Breast epithelium (tissue), 3 donors: ENCODE results near the gene KLK4.

Experiments
- CTCF ChIP-seq, 3 donors: fragments of 450-650 bp; IDR thresholded peaks; one replicate each; pipeline ENCODE4 v1.5.1; 2016 to 2017; ENCODE audit warnings: antibody characterized with exemption in 3 of 3, mild to moderate bottlenecking in 3 of 3, moderate library complexity in 3 of 3
- POLR2A ChIP-seq: fragments of 450-650 bp; IDR thresholded peaks from one replicate; pipeline ENCODE4 v1.6.1; 2016; ENCODE audit warnings: antibody characterized with exemption, mild to moderate bottlenecking, moderate library complexity
- POLR2AphosphoS5 ChIP-seq, 3 donors: sonication (generic); formaldehyde crosslinking; IDR thresholded peaks; one replicate each; pipeline ENCODE4 v1.6.1; 2017; ENCODE audit warnings: antibody characterized with exemption in 3 of 3

DNA sequence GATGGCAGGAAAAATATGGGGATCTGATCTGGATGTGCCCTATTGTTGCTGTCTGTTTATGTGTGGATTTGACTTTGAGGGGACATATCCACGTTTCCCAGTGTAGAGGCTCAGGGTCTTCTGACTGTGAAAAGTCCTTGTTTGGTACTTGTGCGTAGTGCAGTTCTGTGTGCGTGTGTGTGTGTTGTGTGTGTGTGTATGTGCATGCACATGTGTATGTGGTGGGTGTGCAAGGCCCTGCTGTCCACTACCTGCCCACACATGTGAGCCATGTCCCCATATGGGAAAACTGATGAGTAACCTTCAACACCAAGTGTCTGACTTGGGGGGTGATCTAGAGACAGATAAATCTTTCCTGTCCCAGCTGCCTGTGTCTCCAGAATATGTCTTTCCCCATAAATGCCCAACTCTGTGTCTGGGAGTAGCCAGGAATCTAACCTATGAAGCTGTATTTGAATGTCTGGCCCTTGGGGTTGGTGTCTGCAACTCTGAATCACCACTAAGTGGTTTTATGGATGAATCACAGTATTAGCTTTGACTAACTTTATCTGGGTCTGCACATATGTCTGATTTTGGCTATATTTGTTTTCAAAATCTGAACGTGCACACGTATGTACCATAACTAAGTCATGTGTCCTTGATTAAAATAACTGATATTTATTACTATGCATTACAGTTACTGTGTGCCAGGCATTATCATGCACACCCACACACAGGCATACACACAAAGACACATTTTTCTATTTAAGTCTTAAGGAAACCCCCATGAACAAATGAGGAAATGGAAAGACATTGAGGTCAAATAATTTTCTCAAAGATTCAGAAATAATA is 20.6 kb downstream of the KLK4 start:
- no peak for TF ChIP-seq POLR2A
- no peak for TF ChIP-seq CTCF (IDR thresholded peaks at IDR 0.05)
- TF ChIP-seq POLR2AphosphoS5 (IDR thresholded peaks at IDR 0.05): no peak
